K562 (cell line): Measurements from ENCODE around the gene SLC25A42. TPM values are rescaled to one million over a fixed set of nuclear protein-coding genes. Genes with fewer than 3 reads are reported as not detected.
A peak's percentile ranks its signal among the peaks of the same experiment; 100 is the strongest.

Experiments used
- ATAC-seq: fragments of 200-7000 bp; cut with Tn5 transposase; 3 replicates; pipeline ENCODE4 v1.9.1; 2020; ENCODE audit warnings: moderate library complexity
- BruUV-seq: library from RNA; stranded (reverse); fragments of 400-500 nt; replicated peaks from 2 replicates; lab custom pipeline; 2021; lab: Mats Ljungman, UMichigan
- CTCF ChIA-PET: fragments of 300-600 bp; formaldehyde crosslinking; extraction: SDS; loops from one replicate; lab custom pipeline; 2021; ENCODE audit warnings: low intra/inter-chr PET ratio; lab: Yijun Ruan, JAX
- POLR2A ChIA-PET: fragments of 300-600, 350-650 bp; sonication (Branson Sonifier 250); formaldehyde crosslinking; extraction: SDS; loops from one replicate; lab custom pipeline; 2021; ENCODE audit warnings: antibody characterized with exemption, inconsistent platforms; lab: Yijun Ruan, JAX
- DNase-seq, 4 experiments: peaks; one replicate each; pipeline versions ENCODE4 v3.0.0 to v3.0.0-alpha.2; 2011 to 2018; ENCODE audit warnings: low spot score in 3 of 4, mixed read lengths in 3 of 4; ENCODE audit errors: extremely low read depth in 1 of 4
- FAIRE-seq: peaks from 2 replicates; lab custom pipeline; 2011; peaks lifted over from hg19 to GRCh38; lab: Jason Lieb, UNC
- H2AFZ ChIP-seq: 2 replicates; pipeline ENCODE4 v1.6.0; 2011; ENCODE audit warnings: low read depth, low read length, control low read depth, inconsistent platforms
- H3K27ac ChIP-seq: fragments of 200-600 bp; 3 replicates; pipeline ENCODE4 v1.8.0; 2011; ENCODE audit warnings: low read depth, mild to moderate bottlenecking, control low read depth, inconsistent platforms, low read length, moderate library complexity, mixed read lengths; ENCODE audit errors: extremely low read depth
- H3K27me3 ChIP-seq, 2 experiments: fragments of 300-600 bp in 1 of 2; 2 replicates in 1 of 2; 3 replicates in 1 of 2; pipeline versions ENCODE4 v1.6.0 to v1.8.0; 2011; ENCODE audit warnings: inconsistent platforms in 2 of 2, low read length in 2 of 2, mild to moderate bottlenecking in 1 of 2, mixed read lengths in 1 of 2, moderate library complexity in 1 of 2; ENCODE audit not compliant: control insufficient read depth in 2 of 2, insufficient read depth in 2 of 2
- H3K36me3 ChIP-seq: fragments of 300-600 bp; 3 replicates; pipeline ENCODE4 v1.8.0; 2011; ENCODE audit warnings: mild to moderate bottlenecking, low read length, inconsistent platforms; ENCODE audit not compliant: control insufficient read depth, insufficient read depth
- H3K4me1 ChIP-seq, 2 experiments: fragments of 200-600 bp in 1 of 2; replicated peaks in 1 of 2; 2 replicates in 1 of 2; 3 replicates in 1 of 2; pipeline versions ENCODE4 v1.5.1 to v1.8.0; 2011; ENCODE audit warnings: inconsistent platforms in 2 of 2, low read length in 2 of 2, mild to moderate bottlenecking in 1 of 2, mixed read lengths in 1 of 2, moderate library complexity in 1 of 2; ENCODE audit not compliant: control insufficient read depth in 2 of 2, insufficient read depth in 2 of 2
- H3K4me2 ChIP-seq: 2 replicates; pipeline ENCODE4 v1.6.1; 2011; ENCODE audit warnings: low read length, control low read depth, inconsistent platforms, mixed read lengths; ENCODE audit not compliant: insufficient read depth
- H3K4me3 ChIP-seq: fragments of 200-600 bp; sonication (generic), shearing (Covaris generic); 2 replicates; pipeline ENCODE4 v1.5.1; 2016; ENCODE audit warnings: control low read depth, inconsistent platforms
- H3K79me2 ChIP-seq: fragments of 200-600 bp; 3 replicates; pipeline ENCODE4 v1.8.0; 2011; ENCODE audit warnings: low read length, inconsistent platforms; ENCODE audit not compliant: control insufficient read depth, insufficient read depth
- H3K9ac ChIP-seq, 2 experiments: 2 replicates each; pipeline versions ENCODE4 v1.6.0 to v1.6.1; 2011; ENCODE audit warnings: low read depth in 2 of 2, low read length in 2 of 2, control low read depth in 1 of 2, inconsistent platforms in 1 of 2, mild to moderate bottlenecking in 1 of 2, mixed read lengths in 1 of 2; ENCODE audit not compliant: insufficient read depth in 1 of 2
- H3K9me1 ChIP-seq: one replicate; pipeline ENCODE4 v1.6.0; 2011; ENCODE audit warnings: inconsistent platforms, mild to moderate bottlenecking, low read length, moderate library complexity; ENCODE audit not compliant: control insufficient read depth, insufficient read depth
- H3K9me3 ChIP-seq: replicated peaks from 2 replicates; pipeline ENCODE4 v1.5.1; 2011; ENCODE audit warnings: low read depth, low read length, inconsistent platforms; ENCODE audit not compliant: control insufficient read depth, insufficient read depth
- H4K20me1 ChIP-seq: replicated peaks from 2 replicates; pipeline ENCODE4 v1.6.1; 2011; ENCODE audit warnings: low read length, inconsistent platforms, mixed read lengths; ENCODE audit not compliant: control insufficient read depth, insufficient read depth
- FOXJ2 ChIP-seq: fragments of 200-800 bp; sonication (Bioruptor generic); IDR thresholded peaks from 2 replicates; pipeline ENCODE4 v1.6.1; 2016; ENCODE audit warnings: missing genetic modification characterization, missing compliant biosample characterization
- FOXM1 ChIP-seq, 2 experiments: fragments of 450-650 bp in 1 of 2; sonication (generic) in 1 of 2; formaldehyde crosslinking in 1 of 2; IDR thresholded peaks; 2 replicates each; pipeline versions ENCODE4 v1.6.1 to v1.9.0; 2017 to 2022; ENCODE audit warnings: low read depth in 2 of 2, mild to moderate bottlenecking in 2 of 2, missing genetic modification reagents in 1 of 2, moderate library complexity in 1 of 2
- HSF4 ChIP-seq: fragments of 250-450 bp; sonication (Bioruptor Pico); IDR thresholded peaks from 2 replicates; pipeline ENCODE4 v2.1.2; 2022; ENCODE audit warnings: mild to moderate bottlenecking, moderate library complexity, borderline replicate concordance
- NELFE ChIP-seq: IDR thresholded peaks from 2 replicates; pipeline ENCODE4 v1.6.1; 2011; ENCODE audit warnings: mild to moderate bottlenecking; ENCODE audit not compliant: insufficient read depth, insufficient read length
- WGBS: fragments of 100-300 bp; shearing (Covaris generic); methylation state at CpG from one replicate; pipeline ENCODE4 v1.1.6; 2016; ENCODE audit warnings: low coverage, mixed read lengths; ENCODE audit not compliant: insufficient coverage; ENCODE audit errors: missing lambda C conversion rate; 5-methylcytosine and 5-hydroxymethylcytosine counted together
- in situ Hi-C: fragments of 300-500 bp; cut with MboI; formaldehyde crosslinking; loops from 4 replicates; pipeline ENCODE4 v1.15.0; 2018; ENCODE audit warnings: inconsistent platforms, mixed read lengths
- intact Hi-C: fragments of 100-400 bp; cut with micrococcal nuclease; formaldehyde crosslinking; loops from 2 replicates; pipeline ENCODE4 v1.14.2; 2022
- polyA plus RNA-seq, 8 experiments: library from polyadenylated mRNA; depleted of rRNA in 4 of 8; stranded (reverse) in 5 of 8; unstranded in 3 of 8; fragments of >200 nt; fragmentation: Nextera tagmentation in 2 of 8; fragmentation: Illumina TruSeq in 1 of 8; extraction: Ambion mirVana in 2 of 8; extraction: Trizol in 1 of 8; gene quantifications; 2 replicates each; pipeline versions ENCODE4 v1.2.1 to v1.2.3, GENCODE V29; 2011 to 2014; ENCODE audit warnings: inconsistent platforms in 1 of 8, missing spikeins in 1 of 8
- total RNA-seq, 7 experiments: library from RNA; depleted of rRNA in 6 of 7; stranded (reverse); fragments of >200 nt in 6 of 7; fragmentation: Illumina TruSeq in 2 of 7; extraction: Trizol in 2 of 7; gene quantifications; 2 replicates each; pipeline versions ENCODE4 v1.2.1 to v1.2.3, GENCODE V29; 2011 to 2021; ENCODE audit warnings: low replicate concordance in 1 of 7
- TF ChIP-seq, protein P1 (sequence below): fragments of 450-650 bp; IDR thresholded peaks from 2 replicates; pipeline ENCODE4 v1.6.1; 2016; ENCODE audit warnings: borderline replicate concordance

SLC25A42 gene
- total and polyA plus RNA-seq, 9 of the 15 experiments (the other 6 are each of a cell fraction or from before 2014, with no cell fraction given): 0.59 to 32.2 (median 14.1) TPM

DNA sequence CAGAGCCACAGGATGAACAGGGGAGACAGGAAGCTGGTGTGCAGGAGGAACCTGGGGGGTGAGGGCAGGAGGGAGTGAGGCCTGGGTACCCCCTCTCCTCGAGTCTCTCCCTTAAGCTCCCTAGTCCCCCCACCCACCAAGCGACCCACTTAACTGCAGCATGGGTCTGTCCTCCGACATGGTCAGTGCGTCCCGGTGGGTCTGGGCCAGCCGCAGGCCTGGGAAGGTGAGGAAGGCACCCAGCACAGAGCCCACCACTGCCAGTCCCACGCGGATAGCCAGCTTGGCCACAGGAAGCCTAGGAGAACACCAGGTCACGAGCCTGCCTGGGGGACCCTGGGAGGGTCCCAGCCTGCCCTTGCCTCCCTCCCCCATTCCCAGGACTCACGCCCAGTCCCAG, 57.6 kb downstream of the SLC25A42 start:
- Histone ChIP-seq H3K9me3 (no peaks in the 10 kb centered on the region), H3K4me2 (peak overlapping the region; percentile 73), H3K79me2 (no peaks in the 10 kb centered on the region; the same call in 2 of the 3 replicates), H3K4me1 (peaks cover 8 to 29% of the 10 kb centered on the region in 2 experiments), H3K9me1 (no peaks in the 10 kb centered on the region), H4K20me1 (no peaks in the 10 kb centered on the region), H2AFZ (no peak overlapping the region), H3K27ac (peak overlapping the region; percentile 52; the same call in 1 of the 3 replicates), H3K36me3 (peaks cover 50% of the 10 kb centered on the region), H3K27me3 (no peaks in the 10 kb centered on the region), H3K9ac (peak overlapping the region in 1 of 2 experiments; percentile 89; a peak in 2 of 4 replicates), H3K4me3 (no peak overlapping the region)
- 98% methylated on average over 7 of the region's 10 CpGs for WGBS
- TF ChIP-seq, protein P1, sequence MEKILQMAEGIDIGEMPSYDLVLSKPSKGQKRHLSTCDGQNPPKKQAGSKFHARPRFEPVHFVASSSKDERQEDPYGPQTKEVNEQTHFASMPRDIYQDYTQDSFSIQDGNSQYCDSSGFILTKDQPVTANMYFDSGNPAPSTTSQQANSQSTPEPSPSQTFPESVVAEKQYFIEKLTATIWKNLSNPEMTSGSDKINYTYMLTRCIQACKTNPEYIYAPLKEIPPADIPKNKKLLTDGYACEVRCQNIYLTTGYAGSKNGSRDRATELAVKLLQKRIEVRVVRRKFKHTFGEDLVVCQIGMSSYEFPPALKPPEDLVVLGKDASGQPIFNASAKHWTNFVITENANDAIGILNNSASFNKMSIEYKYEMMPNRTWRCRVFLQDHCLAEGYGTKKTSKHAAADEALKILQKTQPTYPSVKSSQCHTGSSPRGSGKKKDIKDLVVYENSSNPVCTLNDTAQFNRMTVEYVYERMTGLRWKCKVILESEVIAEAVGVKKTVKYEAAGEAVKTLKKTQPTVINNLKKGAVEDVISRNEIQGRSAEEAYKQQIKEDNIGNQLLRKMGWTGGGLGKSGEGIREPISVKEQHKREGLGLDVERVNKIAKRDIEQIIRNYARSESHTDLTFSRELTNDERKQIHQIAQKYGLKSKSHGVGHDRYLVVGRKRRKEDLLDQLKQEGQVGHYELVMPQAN: no peak
- no peak for TF ChIP-seq NELFE
- TF ChIP-seq HSF4 (CRISPR knock-in tag): no peak
- TF ChIP-seq FOXJ2 (tag): no peak
- TF ChIP-seq FOXM1 (IDR thresholded peaks at IDR 0.05; ENCODE audit: low read depth): no peak
- TF ChIP-seq FOXM1 (CRISPR knock-in tag; IDR thresholded peaks at IDR 0.05; ENCODE audit: low read depth): no peak
- in situ Hi-C loops: no loop called here
- ChIA-PET CTCF (no interaction called here), POLR2A (no interaction called here)
- BruUV-seq: no TSS peak
- FAIRE-seq: no peak
- no peak for DNase-seq
- ATAC-seq: no peak
- intact Hi-C loops: no loop called here
